ENCODE data around the gene LIN54.

Gene LIN54

DNA sequence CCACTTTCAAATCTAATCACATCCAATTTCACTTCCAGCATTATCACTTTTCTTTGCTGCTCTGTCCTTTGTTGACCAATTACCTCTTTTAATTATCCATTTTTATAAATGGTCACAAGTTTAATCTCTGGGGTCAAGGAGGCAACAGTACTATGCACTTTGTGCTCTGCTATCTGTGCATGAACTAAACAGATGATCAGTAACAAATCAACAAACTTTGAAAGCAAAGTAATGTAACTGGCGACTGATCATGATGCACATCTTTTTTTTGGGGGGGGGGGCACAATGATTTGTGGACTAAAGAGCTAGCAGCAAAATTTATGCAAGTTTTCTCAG lies 118.2 kb downstream of the LIN54 start:
- peaks cover 21% of the 10 kb centered on the region for H3K36me3 ChIP-seq
- no peaks in the 10 kb centered on the region for H3K9me3 ChIP-seq
- H3K27me3 ChIP-seq = no peaks in the 10 kb centered on the region
- H3K4me1 ChIP-seq (ENCODE audit: control insufficient read depth in 1 of 2, insufficient read depth in 1 of 2, low read depth in 1 of 2, low read length in 1 of 2) = peaks cover 28 to 30% of the 10 kb centered on the region in 2 experiments
- TF ChIP-seq, protein P1, sequence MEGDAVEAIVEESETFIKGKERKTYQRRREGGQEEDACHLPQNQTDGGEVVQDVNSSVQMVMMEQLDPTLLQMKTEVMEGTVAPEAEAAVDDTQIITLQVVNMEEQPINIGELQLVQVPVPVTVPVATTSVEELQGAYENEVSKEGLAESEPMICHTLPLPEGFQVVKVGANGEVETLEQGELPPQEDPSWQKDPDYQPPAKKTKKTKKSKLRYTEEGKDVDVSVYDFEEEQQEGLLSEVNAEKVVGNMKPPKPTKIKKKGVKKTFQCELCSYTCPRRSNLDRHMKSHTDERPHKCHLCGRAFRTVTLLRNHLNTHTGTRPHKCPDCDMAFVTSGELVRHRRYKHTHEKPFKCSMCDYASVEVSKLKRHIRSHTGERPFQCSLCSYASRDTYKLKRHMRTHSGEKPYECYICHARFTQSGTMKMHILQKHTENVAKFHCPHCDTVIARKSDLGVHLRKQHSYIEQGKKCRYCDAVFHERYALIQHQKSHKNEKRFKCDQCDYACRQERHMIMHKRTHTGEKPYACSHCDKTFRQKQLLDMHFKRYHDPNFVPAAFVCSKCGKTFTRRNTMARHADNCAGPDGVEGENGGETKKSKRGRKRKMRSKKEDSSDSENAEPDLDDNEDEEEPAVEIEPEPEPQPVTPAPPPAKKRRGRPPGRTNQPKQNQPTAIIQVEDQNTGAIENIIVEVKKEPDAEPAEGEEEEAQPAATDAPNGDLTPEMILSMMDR (IDR thresholded peaks at IDR 0.05) = no peak
- peak overlapping the region; percentile 93 for H3K27ac ChIP-seq
- no peak overlapping the region for H3K4me3 ChIP-seq (ENCODE audit: low read depth in 1 of 2, low read length in 1 of 2)

DNA sequence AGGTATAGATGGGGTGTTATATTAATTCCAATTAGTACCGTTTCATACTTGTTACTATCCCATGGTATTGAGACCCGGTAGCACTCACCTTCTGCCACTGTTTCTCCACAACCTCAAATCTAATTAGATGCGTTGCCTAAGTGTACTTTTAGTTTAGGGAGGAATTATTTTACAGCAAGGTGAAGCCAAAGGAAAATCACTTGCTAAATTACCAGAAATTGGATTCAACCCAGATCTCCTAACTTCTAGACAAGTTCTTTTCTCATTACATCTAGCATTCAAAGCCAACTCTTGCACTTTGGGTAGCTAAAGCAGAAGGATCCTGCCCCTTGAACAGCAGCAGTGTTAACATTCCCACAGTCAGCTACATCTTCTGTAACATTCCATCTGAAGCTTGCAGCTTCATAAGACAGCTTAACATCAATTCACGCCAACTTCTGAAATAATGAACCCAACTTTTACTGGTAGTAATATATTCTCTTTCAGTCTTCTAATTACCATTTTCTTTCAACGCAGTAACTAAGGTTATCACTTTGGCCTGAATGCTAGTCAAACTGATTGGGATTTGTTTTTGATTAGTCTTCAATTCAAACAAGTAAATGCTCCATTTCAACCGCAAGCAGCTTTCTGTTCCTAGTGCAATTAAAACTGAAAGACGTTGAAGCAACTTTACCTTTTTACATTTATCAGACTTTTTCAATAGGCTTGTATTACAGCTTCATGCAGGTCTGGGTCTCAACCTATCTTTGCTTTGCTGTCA lies 118.7 kb downstream of the LIN54 start:
- H3K27me3 ChIP-seq = no peaks in the 10 kb centered on the region
- peaks cover 21% of the 10 kb centered on the region for H3K36me3 ChIP-seq
- peaks cover 26 to 28% of the 10 kb centered on the region in 2 experiments for H3K4me1 ChIP-seq (ENCODE audit: control insufficient read depth in 1 of 2, insufficient read depth in 1 of 2, low read depth in 1 of 2, low read length in 1 of 2)
- H3K4me3 ChIP-seq (ENCODE audit: low read depth in 1 of 2, low read length in 1 of 2) = peak overlapping the region; percentile 84 to 93
- TF ChIP-seq, protein P1 (IDR thresholded peaks at IDR 0.05) = no peak
- no peaks in the 10 kb centered on the region for H3K9me3 ChIP-seq
- peak overlapping the region; percentile 93 for H3K27ac ChIP-seq

DNA sequence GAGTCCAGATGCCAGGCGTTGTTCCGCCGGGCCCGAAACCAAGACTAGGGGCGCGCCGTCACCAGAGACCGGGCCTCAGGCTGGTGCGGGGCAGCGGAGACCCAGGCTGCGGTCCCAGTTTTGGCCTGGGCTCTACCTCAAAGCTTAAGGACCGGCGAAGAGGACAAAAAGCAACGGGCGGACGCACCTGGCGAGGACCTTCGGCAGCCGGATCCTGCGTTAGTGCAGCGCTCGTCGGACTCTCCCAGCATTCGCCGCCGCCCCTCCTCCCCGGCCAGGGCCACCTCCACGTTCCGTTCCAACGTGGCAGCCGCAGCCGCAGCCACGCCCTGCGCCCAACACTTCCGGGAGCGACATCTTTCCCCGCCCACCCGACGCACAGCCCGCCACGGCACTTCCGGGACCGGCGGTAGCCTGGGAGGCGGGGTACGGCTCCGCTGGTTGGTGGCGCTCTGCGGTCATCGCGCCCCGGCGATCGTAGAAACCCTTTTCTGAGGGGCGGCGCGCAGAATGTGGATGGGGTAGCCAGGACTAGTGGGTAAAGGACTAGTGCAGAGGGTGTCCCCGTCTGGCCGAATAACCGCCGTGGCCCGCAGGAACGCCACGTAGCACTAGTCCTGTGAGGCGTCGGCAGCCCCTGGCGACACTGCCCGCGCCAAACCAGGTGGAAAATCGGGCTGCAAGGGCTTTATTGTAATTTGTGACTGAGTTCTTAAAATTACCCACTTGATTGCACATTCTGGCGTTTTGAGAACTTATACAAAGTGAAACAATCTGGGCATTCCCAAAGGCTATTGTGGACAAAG lies 119.5 kb downstream of the LIN54 start, which contains the start of gene SEC31A:
Gene SEC31A (minus strand): TSS at position 253 of the 806 bp plus-strand sequence. CDS start 9,217 bp downstream, outside the sequence.
- no peaks in the 10 kb centered on the region for H3K27me3 ChIP-seq
- peak within 1 kb of the TSS; percentile 84 to 93 for H3K4me3 ChIP-seq (ENCODE audit: low read depth in 1 of 2, low read length in 1 of 2)
- H3K9me3 ChIP-seq = no peaks in the 10 kb centered on the region
- H3K36me3 ChIP-seq = peaks cover 21% of the 10 kb centered on the region
- TF ChIP-seq, protein P1 (IDR thresholded peaks at IDR 0.05) = peak; percentile 44
- H3K4me1 ChIP-seq (ENCODE audit: control insufficient read depth in 1 of 2, insufficient read depth in 1 of 2, low read depth in 1 of 2, low read length in 1 of 2) = peaks cover 26 to 28% of the 10 kb centered on the region in 2 experiments
- H3K27ac ChIP-seq = peak within 1 kb of the TSS; percentile 93

DNA sequence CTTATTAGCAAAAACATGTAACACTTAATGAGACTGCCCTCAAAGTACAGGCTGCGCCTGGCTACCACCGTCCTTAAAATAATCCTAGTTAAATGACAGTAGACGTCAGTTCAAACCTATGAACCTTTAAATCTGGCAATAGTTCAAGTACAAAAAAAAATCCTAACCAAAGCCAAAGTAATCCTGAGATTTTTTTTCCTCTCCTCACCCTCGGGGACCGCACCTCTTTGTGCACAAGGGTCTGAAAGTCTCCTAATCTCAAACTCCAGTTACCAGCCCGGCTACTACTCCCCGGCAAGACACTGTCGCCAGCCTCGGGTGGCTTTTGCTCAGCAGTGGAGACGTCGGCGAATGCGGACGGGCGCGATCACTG lies 120.1 kb downstream of the LIN54 start:
- H3K27me3 ChIP-seq = no peaks in the 10 kb centered on the region
- peaks cover 21% of the 10 kb centered on the region for H3K36me3 ChIP-seq
- peaks cover 26 to 28% of the 10 kb centered on the region in 2 experiments for H3K4me1 ChIP-seq (ENCODE audit: control insufficient read depth in 1 of 2, insufficient read depth in 1 of 2, low read depth in 1 of 2, low read length in 1 of 2)
- no peaks in the 10 kb centered on the region for H3K9me3 ChIP-seq
- TF ChIP-seq, protein P1 (IDR thresholded peaks at IDR 0.05) = no peak
- peak overlapping the region; percentile 84 to 93 for H3K4me3 ChIP-seq (ENCODE audit: low read depth in 1 of 2, low read length in 1 of 2)
- H3K27ac ChIP-seq = peak overlapping the region; percentile 93

DNA sequence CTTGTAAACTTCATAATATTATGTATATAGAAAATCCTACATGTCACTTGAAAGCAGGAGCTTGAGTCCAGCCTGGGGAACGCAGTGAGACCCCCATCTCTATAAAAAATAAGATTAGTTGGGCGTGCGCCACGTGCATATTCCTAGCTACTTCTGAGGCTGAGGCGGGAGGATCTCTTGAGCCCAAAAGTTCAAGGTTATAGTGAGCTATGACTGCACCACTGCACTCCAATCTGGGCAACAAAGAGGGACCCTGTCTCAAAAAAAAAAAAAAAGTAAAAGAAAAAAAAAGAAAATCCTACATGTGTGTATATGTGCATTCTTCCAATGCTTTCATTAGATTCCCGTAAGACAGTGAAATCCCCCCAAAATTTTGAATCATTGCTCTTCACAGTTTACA lies 121.3 kb downstream of the LIN54 start:
- TF ChIP-seq, protein P1 (IDR thresholded peaks at IDR 0.05) = no peak
- Histone ChIP-seq H3K9me3 (no peaks in the 10 kb centered on the region), H3K4me3 (ENCODE audit: low read depth in 1 of 2, low read length in 1 of 2) (no peak overlapping the region), H3K27me3 (no peaks in the 10 kb centered on the region), H3K27ac (no peak overlapping the region), H3K36me3 (peaks cover 14% of the 10 kb centered on the region), H3K4me1 (ENCODE audit: control insufficient read depth in 1 of 2, insufficient read depth in 1 of 2, low read depth in 1 of 2, low read length in 1 of 2) (peaks cover 26 to 28% of the 10 kb centered on the region in 2 experiments)

Measured in neutrophil (primary cell).